Medulla oblongata (tissue), 1 donor: ENCODE data around the gene CCDC88C.
A peak's percentile ranks its signal among the peaks of the same experiment; 100 is the strongest.
"Not testable (repeated sequence)": the region's sequence is repeated elsewhere in the genome, so short reads cannot be mapped to it uniquely, and the experiment has no call there.

Experiments
- DNase-seq: peaks from one replicate; pipeline ENCODE4 v3.0.0-alpha.2; 2015; ENCODE audit errors: extremely low spot score

The CCDC88C gene

DNA sequence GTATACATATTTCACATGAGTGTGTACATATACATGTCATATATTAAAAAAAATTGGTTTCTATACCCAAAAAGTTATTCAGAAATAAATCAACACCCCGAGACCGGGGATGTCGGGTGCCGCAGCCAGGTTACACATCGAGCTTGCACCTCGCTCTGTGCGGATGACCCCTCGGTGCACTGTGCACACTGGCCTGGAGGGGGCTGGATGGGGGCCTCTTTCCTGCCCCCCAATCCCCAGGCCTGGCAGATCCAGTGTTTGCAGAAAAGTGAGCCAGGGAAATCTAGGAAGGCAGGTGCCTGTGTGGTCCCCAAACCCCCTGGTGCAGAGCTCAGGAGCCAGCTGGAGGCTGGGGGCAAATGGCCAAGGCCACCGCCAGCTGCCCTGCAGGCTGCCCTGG, 146.0 kb downstream of the CCDC88C start:
- DNase-seq = no peak

DNA sequence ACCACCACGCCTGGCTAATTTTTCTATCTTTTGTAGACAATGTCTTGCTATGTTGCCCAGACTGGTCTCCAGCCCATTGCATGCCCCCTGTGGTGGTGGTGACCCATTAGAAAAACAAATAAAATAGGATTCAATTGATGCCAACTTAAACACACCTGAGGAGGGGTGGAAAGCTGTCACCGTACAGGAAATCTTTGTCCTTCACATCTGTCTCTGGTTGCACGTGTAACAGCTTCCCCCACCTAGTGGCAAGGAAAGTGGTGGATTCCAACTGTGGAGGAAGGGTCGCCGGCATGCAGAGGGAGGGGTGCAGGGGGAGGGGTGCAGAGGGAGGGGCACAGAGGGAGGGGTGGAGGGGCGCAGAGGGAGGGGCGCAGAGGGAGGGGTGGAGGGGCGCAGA, 147.0 kb downstream of the CCDC88C start:
- DNase-seq = no peak

- DNase-seq = no peak
These were observed 147.4 kb downstream of the CCDC88C start for GRCh38 chr14:91270188-91270587.

DNA sequence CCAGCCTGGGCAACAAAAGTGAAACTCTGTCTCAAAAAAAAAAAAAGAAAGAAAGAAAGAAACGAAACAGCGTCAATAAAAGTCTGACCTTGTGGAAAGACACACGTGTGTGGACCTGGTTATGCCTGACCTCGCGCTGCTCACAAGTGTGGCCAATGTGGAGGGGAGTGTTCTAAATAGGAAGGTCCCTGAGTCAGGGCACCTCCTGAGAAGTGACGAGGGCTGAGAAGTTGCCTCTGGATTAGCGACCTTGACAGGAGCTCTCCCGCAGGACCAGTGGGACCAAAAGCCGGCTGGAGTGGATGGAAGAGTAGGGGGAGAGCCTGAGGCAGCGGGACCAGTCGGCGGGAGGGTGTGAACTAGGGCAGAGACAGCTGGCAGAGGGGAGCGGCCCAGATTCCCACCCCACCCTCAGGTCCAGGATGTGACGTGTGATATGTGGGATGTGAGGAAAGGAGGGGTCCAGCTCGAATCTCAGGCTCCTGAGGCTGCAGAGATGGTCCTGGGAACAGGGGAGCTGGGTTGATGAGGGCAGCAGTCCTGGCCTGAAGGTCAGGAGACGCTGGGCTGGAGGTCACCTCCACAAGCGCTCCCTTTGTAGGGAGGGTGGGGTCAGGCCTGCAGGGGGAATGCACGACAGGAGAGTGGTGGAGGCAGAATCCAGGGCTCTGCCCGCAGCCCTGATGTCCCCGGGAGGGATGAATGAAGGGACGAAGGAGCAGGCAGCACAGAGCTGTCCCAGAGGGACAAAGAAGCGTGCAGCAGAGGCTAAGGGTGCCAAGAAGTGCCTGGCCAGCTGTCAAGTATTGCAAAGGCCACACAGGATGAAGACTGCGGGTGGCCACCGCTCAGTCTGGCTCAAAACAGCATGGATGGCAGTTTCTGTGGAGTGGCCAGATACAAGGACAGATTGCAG, 148.3 kb downstream of the CCDC88C start:
- peak; percentile 23 for DNase-seq

DNA sequence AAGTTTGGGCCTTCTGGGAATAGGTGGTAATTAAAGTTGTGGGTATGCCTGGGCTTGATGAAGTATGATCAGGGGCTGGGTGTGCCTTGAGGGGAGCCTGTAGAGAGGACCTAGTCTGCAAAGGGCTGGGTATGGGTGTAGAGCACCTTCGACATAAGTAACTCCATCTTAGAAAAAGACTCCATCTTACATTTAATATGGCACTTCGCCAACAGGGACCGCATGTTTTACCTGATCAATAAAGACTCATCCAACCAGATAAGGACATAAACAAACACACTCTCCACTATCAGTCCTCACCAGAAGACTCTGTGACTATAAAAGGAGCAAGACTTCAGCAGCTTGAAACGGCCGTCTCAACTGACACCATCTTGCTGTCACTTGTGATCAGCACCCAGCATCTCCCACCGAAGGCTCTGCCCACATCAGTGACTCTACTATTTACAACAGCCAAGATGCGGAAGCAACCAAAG, 149.6 kb downstream of the CCDC88C start:
- no peak for DNase-seq

- not testable (repeated sequence) for DNase-seq
These were observed 151.3 kb downstream of the CCDC88C start for GRCh38 chr14:91266276-91266675.

- no peak for DNase-seq
These were observed 152.2 kb downstream of the CCDC88C start for GRCh38 chr14:91265404-91265803.

GRCh38 chr14:91264151-91265150, 153.2 kb downstream of the CCDC88C start:
- DNase-seq = no peak

- no peak for DNase-seq
These were observed 154.3 kb downstream of the CCDC88C start for GRCh38 chr14:91263329-91263728.

- DNase-seq = no peak
These were observed 155.6 kb downstream of the CCDC88C start for GRCh38 chr14:91261986-91262549.

DNA sequence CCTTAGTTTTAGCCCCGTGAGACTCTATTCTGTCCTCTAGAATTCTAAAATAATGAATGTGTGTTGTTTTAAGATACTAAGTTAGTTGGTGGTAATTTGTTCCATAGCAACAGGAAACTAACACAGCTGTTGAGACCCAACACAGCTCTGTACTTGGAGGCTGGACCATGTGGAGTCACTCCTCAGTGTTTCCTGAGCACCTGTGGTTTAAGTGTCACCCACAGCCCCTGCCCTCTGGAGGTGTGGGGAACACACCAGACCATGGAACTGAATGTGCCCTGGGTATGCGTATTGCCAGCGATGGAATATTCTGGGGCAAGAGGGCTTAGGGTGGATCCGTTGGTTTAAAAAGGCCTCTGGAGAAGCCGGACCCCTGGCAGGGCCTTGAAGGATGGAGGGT, 156.5 kb downstream of the CCDC88C start:
- DNase-seq = no peak

- no peak for DNase-seq
These were observed 158.7 kb downstream of the CCDC88C start for GRCh38 chr14:91258876-91259275.

DNA sequence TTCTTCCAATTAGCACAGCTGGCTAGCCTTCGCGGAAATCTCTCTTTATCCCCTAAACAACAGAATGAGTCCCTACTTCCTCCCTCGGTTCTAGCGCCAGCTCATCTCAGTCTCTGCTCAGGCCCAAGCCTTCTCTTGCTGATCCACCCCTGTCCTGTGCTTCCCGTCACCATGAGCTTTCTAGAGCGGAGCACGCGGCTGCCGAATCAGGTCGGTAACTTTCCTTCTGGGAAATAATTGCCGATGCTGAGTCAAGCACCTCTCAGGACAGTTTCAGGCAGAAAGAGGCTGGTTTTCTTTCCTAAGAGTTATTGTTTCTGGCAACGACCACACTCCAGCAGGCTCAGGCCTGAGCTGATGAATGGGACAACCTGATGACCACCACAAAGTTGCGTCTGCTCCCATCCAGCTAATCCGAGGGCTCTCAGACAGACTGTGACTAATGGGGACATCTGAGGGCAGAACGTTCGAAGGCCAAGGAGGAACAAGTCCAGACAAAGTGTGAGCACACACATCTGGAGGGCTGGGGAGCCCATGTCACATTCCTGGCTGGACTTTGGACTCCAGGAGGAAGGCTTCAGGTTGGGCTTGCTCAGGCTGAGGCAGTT, 159.5 kb downstream of the CCDC88C start:
- no peak for DNase-seq

- DNase-seq = no peak
These were observed 160.2 kb downstream of the CCDC88C start for GRCh38 chr14:91257328-91258010.

- no peak for DNase-seq
These were observed 161.0 kb downstream of the CCDC88C start for GRCh38 chr14:91256661-91257060.

GRCh38 chr14:91255026-91255695, 162.5 kb downstream of the CCDC88C start:
- no peak for DNase-seq

DNA sequence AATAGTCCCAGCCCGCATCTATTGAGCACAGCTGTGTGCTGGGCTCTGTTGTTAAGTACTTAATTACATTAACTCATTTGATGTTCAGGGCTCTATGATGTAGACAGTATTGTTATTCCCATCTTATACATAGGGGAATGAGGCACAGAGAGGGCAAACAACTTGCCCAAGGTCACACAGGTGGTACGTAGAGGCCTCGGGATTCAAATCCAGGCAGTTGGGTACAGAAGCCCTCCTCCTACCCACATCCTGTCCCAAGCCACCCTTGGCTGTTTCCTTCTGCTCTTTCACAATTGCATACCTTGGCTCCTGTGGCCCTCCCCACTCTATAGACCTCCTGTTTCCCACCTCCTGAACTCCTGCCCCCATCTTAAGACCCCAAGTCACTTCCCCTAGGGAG, 163.2 kb downstream of the CCDC88C start:
- DNase-seq = no peak

DNA sequence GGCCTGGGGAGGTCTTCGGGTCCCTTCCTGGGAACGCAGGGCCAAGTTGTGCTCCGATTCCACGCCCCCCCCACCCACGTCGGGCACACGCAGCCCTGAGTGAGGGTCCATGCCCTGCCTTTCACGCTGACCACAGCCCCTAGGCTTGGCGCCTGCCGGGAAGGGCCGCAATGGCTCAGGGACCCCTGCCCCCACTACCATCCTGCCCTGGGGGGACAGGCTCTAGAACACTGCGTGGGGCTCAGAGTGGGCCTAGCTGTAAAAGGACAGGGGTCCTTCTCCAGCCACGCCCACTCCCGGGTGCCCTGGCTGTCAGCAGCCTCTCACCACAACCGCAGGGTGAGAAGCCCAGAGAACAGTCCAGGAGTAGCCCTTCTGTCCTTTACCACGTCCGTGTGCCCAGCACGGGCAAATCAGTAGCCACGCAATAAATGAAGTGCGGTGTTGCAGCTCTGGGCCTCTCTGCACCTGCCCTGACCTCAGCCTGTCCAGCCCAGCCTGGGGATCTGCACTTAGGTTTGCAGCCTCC, 163.8 kb downstream of the CCDC88C start:
- DNase-seq = no peak

GRCh38 chr14:91252871-91253794, 164.5 kb downstream of the CCDC88C start:
- DNase-seq = no peak
